HG03135 (cell line): ENCODE results near the gene MRPL51.
A peak's percentile ranks its signal among the peaks of the same experiment; 100 is the strongest.

Source experiments
- ATAC-seq: cut with Tn5 transposase; IDR thresholded peaks from one replicate; pipeline ENCODE4 v1.9.1; 2021; ENCODE audit warnings: mild to moderate bottlenecking, moderate library complexity; ENCODE audit not compliant: unreplicated experiment

MRPL51 gene

DNA sequence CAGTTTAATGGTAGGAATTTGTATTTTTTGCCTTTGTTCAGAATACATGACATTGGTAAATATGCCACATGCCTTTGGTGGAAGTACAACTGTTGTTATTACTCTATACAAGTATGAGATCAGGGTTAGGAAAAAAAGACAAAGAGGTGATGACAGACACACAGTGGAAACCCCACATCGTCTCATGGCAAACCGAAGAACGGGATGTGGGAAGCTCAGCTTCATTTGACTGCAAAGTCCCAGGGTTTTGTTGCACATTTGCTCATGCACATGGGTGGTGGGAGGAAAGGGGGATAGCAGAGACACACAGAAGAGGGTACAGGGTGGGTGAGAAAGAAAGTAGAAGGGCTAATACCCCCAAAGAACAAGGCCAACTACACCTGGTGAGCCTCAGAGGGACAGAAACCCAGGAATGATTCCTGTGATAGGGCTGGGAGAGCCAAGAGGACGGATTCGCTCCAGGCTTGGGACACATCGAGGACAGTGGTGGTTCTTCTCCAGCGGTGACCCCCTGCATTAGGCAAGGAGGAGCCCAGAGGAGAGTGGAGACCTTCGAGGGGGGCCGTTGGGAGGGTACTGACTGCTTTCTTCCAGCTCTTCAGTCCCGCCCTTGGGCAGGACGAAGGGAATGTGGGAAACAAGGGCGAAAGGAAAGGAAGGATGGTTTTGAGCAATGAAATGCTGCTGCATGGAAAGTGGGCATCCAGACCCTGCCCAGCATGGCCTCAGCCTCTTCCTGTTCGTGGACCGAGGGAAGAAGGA is 30.6 kb downstream of the MRPL51 start:
- ATAC-seq = no peak

DNA sequence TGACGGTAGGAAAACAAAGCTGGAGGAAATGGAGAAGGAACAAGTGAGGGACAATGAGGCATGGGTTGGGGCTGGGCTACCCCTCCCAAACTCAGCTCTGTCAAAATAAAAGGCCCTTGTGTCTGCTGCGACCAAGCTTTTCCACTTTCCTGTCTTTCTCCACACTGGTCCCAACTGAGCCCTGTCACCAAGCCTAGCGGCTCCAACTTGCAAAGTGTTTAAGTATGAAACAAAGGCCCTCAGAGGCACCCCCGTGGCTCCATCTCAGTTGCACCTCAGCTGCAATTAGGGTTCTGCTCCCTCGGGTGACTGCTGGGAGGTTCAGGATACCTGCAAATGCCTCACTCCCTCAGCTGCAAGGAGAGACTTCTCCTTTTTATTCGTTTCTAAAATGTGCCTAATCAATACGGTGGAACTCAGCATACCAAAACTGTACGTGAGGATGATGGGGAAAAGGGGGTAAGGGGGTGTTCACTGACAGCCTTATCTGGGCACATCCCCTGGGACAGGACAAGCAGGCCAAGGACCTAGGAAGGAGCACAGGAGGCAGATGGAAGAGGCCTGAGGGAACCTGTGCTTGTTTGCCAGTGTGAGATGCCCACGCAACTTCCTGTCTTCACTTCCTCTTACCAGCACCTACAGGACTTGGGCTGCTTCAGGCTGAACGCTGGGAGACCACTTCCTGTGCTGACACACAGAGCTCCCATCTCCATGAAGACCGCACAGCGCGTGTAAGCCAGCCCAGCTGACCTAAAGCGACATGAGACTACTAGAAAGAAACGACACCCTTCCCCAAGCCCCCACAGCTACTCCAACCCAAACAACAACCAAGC is 31.4 kb downstream of the MRPL51 start:
- ATAC-seq = peak; percentile 75

DNA sequence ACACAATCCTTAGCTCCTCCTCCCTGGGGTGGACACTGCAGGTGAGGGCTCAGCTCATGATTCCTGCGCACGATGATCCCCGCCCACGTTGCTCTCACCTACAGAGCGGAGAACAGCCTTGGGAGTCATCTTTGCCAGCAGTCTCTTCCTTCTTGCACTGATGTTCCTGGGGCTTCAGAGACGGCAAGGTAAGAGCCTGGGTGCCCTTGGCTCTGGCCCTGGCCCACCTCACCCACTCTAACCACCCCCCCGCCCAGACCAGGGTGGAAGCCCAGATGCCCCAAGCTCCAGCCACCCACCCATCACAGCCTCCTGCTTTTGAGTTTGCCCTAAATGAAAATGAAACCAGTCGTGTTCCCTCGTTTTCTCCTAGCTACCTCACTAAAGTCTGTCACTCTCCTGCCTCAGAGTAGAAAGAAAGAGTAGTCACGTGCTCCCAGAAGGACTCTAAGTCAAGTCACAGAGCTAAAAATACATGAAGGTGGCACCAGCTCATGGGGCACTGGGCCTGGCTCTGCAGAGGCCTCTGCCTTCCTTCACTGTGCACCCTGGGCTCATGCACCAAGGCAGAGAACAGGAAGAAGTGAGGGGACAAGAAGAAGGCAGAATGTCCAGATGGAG is 32.2 kb downstream of the MRPL51 start:
- no peak for ATAC-seq

DNA sequence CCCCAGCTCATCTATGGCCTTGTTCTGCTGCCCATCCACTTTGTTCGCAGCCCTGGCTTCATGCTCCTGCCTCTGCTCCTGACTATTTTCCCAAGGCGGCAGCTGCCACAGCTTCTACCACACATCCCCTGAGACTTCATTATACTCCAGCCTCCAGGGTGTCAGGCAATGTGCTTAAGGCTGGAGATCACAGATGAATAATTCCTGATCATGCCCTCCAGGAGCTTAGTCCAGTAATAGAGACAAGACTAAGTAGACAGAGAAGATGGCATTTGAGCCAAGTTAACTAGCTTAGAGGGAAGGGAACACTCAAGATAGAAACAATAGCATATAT is 34.1 kb downstream of the MRPL51 start:
- no peak for ATAC-seq

DNA sequence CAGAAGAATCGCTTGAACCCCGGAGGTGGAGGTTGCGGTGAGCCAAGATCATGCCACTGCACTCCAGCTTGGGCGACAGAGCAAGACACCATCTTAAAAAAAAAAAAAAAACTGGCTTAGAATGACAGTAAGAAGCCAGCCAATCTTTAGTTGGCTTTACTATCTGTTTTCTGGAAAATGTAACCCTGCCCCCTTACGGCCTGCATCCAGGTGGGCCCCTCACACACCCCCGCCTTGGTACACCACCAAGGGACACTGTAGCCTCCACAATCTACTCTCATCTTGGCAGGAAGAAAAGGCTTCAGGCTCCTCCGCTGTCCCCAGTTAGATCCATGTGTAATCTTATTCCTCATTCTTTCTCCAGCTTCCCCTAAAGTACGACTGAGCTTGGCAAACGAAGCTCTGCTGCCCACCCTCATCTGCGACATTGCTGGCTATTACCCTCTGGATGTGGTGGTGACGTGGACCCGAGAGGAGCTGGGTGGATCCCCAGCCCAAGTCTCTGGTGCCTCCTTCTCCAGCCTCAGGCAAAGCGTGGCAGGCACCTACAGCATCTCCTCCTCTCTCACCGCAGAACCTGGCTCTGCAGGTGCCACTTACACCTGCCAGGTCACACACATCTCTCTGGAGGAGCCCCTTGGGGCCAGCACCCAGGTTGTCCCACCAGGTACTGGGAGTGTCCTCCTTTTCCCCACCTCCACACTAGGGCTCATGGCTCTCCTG is 34.6 kb downstream of the MRPL51 start:
- ATAC-seq = no peak

DNA sequence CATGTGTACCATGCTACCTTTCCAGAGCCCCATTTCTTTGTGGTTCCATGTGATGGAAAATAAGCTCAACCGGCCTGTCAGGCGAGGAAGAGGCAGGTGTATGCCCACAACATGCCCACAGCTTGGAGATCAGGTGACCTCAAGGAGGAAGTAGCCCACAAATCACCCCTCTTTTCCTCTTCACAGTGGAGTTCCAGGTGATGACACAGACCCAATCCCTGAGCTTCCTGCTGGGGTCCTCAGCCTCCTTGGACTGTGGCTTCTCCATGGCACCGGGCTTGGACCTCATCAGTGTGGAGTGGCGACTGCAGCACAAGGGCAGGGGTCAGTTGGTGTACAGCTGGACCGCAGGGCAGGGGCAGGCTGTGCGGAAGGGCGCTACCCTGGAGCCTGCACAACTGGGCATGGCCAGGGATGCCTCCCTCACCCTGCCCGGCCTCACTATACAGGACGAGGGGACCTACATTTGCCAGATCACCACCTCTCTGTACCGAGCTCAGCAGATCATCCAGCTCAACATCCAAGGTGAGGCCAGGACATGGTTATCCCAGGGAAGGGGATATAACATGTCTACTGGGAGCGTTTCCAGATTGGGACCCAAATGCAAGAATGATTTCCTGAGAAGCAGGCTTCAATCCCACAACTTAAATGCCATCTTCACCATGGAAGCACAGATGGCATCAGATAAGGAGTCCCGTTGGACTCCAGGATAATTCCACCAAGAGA is 35.7 kb downstream of the MRPL51 start:
- ATAC-seq = no peak

DNA sequence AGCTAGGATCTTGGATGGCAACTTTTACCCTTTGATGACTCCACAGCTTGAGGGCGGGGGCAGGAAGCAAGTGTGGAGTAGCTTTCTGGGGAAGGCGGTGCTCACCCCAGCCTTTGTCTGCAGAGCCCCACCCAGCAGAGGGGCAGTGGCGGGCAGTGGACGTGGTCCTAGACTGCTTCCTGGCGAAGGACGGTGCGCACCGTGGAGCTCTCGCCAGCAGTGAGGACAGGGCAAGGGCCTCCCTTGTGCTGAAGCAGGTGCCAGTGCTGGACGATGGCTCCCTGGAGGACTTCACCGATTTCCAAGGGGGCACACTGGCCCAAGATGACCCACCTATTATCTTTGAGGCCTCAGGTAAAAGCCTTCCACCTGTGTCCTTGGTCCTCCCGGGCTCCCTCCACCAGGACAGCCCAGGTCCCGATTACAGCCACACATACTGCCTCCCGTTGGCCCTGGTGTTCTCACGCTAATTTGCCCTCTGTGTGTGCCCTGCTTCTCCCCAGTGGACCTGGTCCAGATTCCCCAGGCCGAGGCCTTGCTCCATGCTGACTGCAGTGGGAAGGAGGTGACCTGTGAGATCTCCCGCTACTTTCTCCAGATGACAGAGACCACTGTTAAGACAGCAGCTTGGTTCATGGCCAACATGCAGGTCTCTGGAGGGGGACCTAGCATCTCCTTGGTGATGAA is 40.0 kb downstream of the MRPL51 start:
- ATAC-seq = no peak

DNA sequence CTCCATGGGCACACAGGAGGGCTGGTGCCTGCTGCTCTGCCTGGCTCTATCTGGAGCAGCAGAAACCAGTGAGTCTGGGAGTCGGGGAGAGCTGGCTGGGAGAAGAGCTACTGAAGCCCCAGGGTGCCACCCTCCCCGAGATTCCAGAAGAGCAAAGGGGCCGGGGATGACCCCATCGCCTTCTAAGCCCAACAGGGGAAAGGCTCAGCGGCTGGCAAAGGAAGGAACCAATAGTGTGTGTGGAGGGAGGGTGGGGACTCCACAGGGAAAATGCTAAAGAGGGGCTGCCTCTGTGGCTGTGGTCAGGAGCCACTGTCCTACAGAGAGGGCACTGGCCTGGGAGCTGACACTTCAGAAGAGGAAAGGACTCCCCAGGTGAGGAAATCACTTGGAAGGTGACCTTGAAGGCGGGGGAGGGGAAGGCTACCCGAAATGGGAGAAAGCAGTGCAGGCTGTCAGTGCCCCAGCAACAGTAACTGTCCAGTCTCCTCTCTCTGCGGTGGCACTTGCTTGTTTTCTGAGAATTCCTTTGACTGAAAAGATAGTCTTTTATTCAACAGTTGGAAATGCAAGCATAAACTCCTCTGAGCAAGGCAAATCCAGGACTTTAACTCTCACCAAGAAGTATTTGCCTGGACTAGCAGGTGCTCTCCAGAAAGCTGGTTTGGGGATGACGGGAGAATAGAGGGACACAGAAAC is 40.7 kb downstream of the MRPL51 start:
- peak; percentile 18 for ATAC-seq

DNA sequence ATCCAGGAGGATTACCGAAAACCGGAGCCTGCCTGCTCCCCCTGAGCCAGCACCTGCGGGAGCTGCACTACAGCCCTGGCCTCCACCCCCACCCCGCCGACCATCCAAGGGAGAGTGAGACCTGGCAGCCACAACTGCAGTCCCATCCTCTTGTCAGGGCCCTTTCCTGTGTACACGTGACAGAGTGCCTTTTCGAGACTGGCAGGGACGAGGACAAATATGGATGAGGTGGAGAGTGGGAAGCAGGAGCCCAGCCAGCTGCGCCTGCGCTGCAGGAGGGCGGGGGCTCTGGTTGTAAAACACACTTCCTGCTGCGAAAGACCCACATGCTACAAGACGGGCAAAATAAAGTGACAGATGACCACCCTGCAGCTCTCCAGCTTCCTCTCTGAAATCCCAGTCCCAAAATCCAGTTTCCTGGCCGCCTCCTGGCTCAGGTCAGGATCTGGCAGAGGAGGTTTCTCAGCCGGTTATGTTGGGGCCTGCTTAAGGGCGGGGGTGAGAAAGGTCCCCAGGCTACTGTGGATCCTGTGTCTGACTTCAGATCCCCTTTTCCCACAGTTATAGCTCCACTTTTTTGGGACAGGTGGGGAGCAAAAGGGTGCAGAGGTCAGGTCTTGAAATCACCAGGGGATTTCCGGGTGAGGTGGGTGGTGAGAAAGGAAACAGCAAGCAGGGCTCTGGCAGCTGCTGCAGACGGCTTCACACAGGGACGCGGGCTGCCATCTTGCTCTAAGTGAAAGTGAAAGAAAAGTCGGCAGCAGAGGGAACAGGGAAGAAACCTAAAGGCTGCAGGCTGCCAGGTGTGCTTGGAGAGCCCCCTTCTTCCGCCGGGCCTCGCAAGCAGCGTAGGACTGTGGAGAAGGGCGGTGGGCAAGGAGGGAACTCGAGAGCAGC is 41.5 kb downstream of the MRPL51 start, which contains the start of gene TAPBPL:
TAPBPL (plus strand) TSS at position 695 of the 897 bp plus-strand sequence. CDS start 207 bp downstream, outside the sequence.
- ATAC-seq = peak; percentile 70

DNA sequence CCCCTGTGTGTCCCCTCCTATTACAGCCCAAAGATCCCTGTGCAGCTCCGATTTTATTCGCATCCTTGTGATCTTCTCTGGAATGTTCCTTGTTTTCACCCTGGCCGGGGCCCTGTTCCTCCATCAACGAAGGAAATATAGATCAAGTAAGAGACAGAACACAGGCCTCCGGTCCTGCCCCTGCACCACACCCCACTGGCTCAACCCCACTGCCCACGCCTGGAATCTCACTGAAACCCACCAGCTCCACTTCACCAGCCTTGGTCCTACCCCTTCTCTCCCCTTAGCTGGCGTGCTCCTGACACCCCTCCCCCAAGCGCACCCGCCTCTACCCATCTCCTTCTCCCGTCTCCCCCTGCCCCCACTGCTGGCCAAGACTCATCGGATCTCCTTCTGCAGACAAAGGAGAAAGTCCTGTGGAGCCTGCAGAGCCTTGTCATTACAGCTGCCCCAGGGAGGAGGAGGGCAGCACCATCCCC is 42.2 kb downstream of the MRPL51 start:
- no peak for ATAC-seq

DNA sequence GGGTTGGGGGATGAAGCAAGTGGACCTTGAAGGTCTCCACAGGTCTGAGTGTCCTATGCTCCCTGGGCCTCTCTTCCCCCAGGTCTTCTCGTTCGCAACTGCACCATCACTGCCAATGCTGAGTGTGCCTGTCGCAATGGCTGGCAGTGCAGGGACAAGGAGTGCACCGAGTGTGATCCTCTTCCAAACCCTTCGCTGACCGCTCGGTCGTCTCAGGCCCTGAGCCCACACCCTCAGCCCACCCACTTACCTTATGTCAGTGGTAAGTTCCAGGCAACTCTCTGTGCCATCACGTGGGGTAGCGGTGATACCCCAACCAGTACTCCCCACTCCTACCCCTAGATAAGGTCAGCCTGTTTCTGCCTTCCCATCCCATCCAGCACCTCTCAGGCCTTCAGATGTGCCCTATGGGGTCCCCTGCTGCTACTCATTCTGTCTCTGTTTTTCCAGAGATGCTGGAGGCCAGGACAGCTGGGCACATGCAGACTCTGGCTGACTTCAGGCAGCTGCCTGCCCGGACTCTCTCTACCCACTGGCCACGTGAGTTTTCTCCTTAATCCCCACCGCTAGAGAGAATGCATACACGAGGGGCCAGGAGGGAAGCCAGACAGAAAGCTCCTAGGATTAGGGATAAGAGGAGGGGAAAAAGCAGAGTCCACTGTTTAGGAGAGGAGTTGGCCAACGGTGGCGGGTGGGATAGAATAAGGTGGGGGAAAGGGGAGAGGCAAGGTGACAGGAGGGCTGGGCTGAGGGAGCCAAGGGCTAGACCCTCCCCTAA is 42.8 kb downstream of the MRPL51 start:
- ATAC-seq = no peak

DNA sequence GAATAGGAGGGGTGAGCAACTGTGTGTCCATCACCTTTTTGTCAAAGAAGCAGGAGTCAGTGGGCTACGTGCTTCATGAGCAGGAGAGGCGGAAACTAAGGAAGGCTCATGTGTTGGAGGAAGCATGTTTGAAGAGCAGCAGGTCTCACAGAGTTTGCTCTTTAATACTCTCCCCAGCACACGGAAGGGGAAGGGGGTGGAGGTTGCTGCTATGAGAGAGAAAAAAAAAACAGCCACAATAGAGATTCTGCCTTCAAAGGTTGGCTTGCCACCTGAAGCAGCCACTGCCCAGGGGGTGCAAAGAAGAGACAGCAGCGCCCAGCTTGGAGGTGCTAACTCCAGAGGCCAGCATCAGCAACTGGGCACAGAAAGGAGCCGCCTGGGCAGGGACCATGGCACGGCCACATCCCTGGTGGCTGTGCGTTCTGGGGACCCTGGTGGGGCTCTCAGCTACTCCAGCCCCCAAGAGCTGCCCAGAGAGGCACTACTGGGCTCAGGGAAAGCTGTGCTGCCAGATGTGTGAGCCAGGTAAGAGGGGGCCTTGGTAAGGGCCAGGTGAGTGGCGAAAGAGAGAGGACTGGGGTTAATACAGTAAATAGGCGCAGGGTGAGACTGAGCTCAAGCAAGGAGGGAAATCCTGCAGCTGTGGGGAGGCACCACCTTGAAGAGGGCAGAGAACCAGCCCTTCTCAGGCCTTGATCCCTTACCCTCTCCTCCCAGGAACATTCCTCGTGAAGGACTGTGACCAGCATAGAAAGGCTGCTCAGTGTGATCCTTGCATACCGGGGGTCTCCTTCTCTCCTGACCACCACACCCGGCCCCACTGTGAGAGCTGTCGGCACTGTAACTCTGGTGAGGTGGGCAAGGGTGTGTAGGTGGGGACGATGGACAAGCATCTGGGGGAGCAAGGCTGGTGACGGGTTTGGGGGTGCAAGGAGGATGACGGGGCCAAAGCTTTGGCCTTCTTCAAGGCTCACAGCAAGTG is 48.1 kb downstream of the MRPL51 start, which contains the start of gene CD27:
CD27 (plus strand) TSS at position 252 of the 985 bp plus-strand sequence; CDS start at position 393, 141 bp downstream.
- ATAC-seq = no peak

DNA sequence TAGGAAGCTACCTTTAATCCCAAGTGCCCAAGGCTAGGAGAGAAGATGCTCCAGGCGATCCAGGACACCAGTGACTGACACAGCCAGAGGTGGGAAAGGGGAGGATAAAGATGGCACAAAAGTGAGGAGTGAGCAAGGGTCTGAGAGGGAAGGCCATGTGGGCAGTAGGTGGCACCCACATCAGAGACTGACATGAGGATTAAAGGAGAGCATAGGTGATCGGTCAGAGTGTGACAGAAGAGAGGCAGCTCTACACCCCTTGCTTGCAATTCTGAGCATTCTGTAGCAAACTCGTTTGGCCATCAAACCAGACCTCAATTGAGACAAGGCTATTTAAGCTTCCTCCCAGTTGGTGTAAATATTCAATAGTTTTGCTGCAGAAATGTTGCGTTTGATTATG is 49.0 kb downstream of the MRPL51 start:
- no peak for ATAC-seq

DNA sequence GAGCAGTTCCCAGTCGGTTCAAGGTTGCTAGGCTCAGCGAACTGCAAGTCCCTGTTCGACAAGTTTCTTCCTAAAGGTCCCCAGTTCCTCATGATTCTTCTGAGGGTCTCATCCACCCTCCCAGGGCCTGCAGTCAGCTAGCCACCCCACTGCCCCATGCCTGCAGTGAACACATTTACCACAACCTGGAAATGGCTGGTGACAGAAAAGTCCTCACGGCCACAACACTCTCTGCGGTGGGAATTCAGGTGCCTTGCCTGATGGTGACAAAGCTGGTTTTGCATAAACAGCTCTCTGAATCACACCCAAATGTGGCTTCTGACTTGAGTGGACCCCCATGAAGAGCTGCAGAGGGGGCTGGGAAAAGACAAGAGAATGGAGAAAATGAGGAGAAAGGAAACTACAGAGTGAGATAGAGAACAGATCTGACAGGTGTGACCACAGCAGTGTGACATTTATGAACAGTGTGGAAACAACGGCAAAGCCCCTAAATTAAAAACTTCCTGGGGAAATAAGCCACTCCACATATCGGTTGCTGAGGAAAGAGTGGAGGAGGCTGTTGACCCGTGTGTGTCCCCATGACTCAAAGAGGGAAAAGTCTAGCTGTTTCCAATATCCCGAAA is 49.6 kb downstream of the MRPL51 start:
- peak; percentile 31 for ATAC-seq

DNA sequence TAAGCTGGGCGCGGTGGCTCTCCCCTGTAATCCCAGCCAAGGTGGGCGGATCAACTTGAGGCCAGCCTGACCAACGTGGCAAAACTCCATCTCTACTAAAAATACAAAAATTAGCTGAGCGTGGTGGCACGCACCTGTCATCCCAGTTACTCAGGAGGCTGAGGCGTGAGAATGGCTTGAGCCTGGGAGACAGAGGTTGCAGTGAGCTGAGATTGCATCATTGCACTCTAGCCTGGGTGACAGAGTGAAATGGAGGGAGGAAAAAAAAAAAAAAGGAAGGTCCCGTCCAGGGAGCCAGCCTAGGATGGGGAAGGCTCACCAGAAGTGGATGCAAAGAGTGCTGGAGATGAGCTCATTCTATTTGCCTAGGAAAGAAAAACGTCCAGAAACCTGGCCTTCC is 50.2 kb downstream of the MRPL51 start:
- no peak for ATAC-seq
